ENCODE measurements around the gene TMEM245.

DNA sequence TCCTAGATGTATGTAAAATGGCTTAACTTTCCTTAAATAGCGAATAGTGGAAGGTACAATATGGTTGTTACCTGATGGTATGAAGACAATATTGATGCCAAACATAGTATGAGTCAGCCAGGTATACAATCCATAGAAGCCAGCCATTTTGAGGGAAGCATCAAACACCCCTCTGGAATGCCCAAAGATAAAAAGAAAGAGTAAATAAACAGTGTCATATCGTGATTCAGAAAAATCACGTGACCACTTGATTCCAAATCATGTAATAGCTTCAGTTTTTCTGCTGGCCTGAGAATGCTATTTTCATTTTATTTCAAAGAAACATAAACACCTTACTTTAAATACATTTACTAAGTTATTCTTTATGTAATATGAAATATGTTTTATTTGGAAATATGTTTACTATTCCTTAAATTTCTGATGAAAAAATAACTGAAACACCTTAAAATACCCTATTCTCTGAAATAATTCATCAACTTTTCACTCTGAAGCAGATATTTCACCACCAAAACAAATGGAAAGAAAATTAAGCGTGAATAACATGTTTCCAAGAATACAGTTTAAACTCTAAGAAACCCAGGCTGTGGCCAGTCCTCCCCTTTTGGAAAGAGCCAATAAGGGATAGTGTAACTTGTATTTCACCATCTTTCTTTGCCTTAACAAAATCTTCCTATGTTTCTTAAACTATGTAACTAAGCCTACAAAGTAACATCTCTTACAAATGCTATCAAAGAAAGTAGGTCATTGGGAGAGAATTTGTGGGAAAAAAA, 81.6 kb downstream of the TMEM245 start:
- TF ChIP-seq, protein P1, sequence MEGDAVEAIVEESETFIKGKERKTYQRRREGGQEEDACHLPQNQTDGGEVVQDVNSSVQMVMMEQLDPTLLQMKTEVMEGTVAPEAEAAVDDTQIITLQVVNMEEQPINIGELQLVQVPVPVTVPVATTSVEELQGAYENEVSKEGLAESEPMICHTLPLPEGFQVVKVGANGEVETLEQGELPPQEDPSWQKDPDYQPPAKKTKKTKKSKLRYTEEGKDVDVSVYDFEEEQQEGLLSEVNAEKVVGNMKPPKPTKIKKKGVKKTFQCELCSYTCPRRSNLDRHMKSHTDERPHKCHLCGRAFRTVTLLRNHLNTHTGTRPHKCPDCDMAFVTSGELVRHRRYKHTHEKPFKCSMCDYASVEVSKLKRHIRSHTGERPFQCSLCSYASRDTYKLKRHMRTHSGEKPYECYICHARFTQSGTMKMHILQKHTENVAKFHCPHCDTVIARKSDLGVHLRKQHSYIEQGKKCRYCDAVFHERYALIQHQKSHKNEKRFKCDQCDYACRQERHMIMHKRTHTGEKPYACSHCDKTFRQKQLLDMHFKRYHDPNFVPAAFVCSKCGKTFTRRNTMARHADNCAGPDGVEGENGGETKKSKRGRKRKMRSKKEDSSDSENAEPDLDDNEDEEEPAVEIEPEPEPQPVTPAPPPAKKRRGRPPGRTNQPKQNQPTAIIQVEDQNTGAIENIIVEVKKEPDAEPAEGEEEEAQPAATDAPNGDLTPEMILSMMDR (IDR thresholded peaks at IDR 0.05; ENCODE audit: low read depth, low read length, poor library complexity, severe bottlenecking): no peak
- TF ChIP-seq EZH2phosphoT487 (IDR thresholded peaks at IDR 0.05; ENCODE audit: borderline replicate concordance, low read length): no peak

All from DOHH2 (cell line).